Measurements from ENCODE around the gene CYP4F3. TPM values are rescaled to one million over a fixed set of nuclear protein-coding genes. Genes with fewer than 3 reads are reported as not detected.

Gene CYP4F3
- total RNA-seq, 1 experiment from 2014 or later: not detected

DNA sequence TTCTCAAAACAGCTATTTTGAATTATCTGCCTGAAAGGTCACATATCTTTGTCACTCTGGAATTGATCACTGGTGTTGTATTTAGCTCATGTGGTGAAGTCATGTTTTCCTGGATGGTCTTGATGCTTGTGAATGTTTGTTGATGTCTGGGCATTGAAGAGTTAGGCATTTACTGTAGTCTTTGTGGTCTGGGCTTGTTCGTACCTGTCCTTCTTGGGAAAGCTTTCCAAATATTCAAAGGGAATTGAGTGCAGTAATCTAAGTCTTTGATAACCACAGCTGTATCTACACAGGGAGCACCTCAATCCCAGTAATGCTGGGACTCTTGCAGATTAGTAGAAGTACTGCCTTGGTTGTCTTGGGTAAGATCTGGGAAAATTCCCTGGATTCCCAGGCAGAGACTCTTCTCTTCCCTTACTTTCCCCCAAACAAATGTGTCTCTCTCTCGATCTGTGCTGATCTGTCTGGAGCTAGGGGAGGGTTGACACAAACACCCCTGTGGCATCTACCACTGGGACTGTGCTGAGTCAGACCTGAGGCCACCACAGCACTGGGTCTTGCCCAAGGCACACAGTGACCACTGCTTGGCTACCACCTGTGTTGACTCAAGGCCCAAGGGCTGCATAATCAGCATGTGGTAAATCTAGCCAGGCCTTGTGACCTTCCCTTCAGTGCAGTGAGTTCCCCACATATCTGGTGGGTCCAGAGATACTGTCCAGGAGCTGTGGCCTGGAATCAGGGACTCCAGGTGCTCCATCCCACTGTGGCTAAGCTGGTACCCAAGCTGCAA lies 5.5 kb upstream of the CYP4F3 start:
- Histone ChIP-seq H3K27me3 (ENCODE audit: insufficient read depth, low read length) (no peaks in the 10 kb centered on the region), H3K4ac (ENCODE audit: low read depth, low read length) (no peak overlapping the region), H3K18ac (ENCODE audit: insufficient read length, low read depth, low read length) (no peak overlapping the region), H2BK15ac (ENCODE audit: low read depth, low read length) (no peak overlapping the region), H3K79me2 (ENCODE audit: insufficient read depth, low read length) (no peaks in the 10 kb centered on the region), H3K14ac (ENCODE audit: insufficient read depth, low read length) (no peak overlapping the region), H2AK5ac (ENCODE audit: insufficient read length, low read length) (no peak overlapping the region), H3K9ac (ENCODE audit: extremely low read depth, insufficient read length, low read length) (no peak overlapping the region), H4K8ac (replicated peaks; ENCODE audit: insufficient read length, low read depth, low read length) (no peak overlapping the region), H2BK120ac (ENCODE audit: low read depth, low read length, poor library complexity, severe bottlenecking) (no peak overlapping the region), H3K9me3 (ENCODE audit: control insufficient read depth, low read depth, low read length) (peaks cover 80% of the 10 kb centered on the region), H2BK12ac (ENCODE audit: insufficient read length, low read depth, low read length) (no peak overlapping the region), H3K56ac (ENCODE audit: insufficient read length, low read depth, low read length) (no peak overlapping the region), H3K27ac (ENCODE audit: insufficient read length, low read depth, low read length) (no peak overlapping the region), H2BK5ac (ENCODE audit: insufficient read length, low read length) (no peak overlapping the region), H3K23me2 (ENCODE audit: insufficient read length, low read depth, low read length, poor library complexity, severe bottlenecking) (no peaks in the 10 kb centered on the region), H2BK20ac (ENCODE audit: low read depth, low read length, poor library complexity, severe bottlenecking) (no peak overlapping the region), H3T11ph (ENCODE audit: low read length) (no peak overlapping the region), H2AFZ (ENCODE audit: low read length) (no peak overlapping the region), H3K4me1 (ENCODE audit: insufficient read depth, low read length) (no peaks in the 10 kb centered on the region), H4K5ac (ENCODE audit: insufficient read length, low read depth, low read length) (no peak overlapping the region), H3K23ac (ENCODE audit: insufficient read length, low read depth, low read length) (no peak overlapping the region), H3K4me2 (ENCODE audit: insufficient read depth, insufficient read length, low read length) (no peak overlapping the region), H3K79me1 (ENCODE audit: insufficient read depth, low read depth, low read length, poor library complexity, severe bottlenecking) (no peaks in the 10 kb centered on the region), H4K91ac (ENCODE audit: insufficient read length, low read depth, low read length) (no peak overlapping the region), H4K20me1 (ENCODE audit: control insufficient read depth, insufficient read depth, insufficient read length) (no peaks in the 10 kb centered on the region)
- Mint-ChIP-seq H3K36me3 (ENCODE audit: insufficient read depth in 1 of 3, low read depth in 3 of 3) (peaks cover 0 to 19% (median 3%) of the 10 kb centered on the region in 3 experiments; a peak in 4 of 7 replicates), H3K27ac (no peak overlapping the region), H3K9me3 (peaks cover 82 to 87% of the 10 kb centered on the region in 2 experiments), H3K27me3 (ENCODE audit: low read depth) (peaks cover 3% of the 10 kb centered on the region), H3K4me1 (no peaks in the 10 kb centered on the region), H3K4me3 (no peak overlapping the region)
- TF ChIP-seq, protein P1, sequence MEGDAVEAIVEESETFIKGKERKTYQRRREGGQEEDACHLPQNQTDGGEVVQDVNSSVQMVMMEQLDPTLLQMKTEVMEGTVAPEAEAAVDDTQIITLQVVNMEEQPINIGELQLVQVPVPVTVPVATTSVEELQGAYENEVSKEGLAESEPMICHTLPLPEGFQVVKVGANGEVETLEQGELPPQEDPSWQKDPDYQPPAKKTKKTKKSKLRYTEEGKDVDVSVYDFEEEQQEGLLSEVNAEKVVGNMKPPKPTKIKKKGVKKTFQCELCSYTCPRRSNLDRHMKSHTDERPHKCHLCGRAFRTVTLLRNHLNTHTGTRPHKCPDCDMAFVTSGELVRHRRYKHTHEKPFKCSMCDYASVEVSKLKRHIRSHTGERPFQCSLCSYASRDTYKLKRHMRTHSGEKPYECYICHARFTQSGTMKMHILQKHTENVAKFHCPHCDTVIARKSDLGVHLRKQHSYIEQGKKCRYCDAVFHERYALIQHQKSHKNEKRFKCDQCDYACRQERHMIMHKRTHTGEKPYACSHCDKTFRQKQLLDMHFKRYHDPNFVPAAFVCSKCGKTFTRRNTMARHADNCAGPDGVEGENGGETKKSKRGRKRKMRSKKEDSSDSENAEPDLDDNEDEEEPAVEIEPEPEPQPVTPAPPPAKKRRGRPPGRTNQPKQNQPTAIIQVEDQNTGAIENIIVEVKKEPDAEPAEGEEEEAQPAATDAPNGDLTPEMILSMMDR (conservative IDR thresholded peaks at IDR 0.05): no peak
- DNase-seq: no peak
- WGBS (ENCODE audit: extremely low coverage, insufficient read length, low lambda C conversion rate): no CpG with 5 or more reads among the region's 2 CpGs

All from H9 (cell line).